GM06990 (cell line): Measurements from ENCODE around the gene TDRD10.

Source experiments
- DNase-seq: peaks from one replicate; pipeline ENCODE4 v3.0.0-alpha.2; 2011; ENCODE audit not compliant: insufficient read length; ENCODE audit errors: extremely low read depth
- H3K27me3 ChIP-seq: replicated peaks from 2 replicates; pipeline ENCODE4 v1.6.0; 2011; ENCODE audit warnings: low read length; ENCODE audit not compliant: control insufficient read depth, insufficient read depth
- H3K36me3 ChIP-seq: 2 replicates; pipeline ENCODE4 v1.5.1; 2011; ENCODE audit warnings: low read length; ENCODE audit not compliant: control insufficient read depth, insufficient read depth
- H3K4me3 ChIP-seq: replicated peaks from 2 replicates; pipeline ENCODE4 v1.5.1; 2011; ENCODE audit warnings: low read depth, mild to moderate bottlenecking, control low read depth, low read length
- CTCF ChIP-seq: IDR thresholded peaks from 2 replicates; pipeline ENCODE4 v1.5.1; 2011; ENCODE audit warnings: low read length, control low read depth, mild to moderate bottlenecking, inconsistent platforms; ENCODE audit not compliant: insufficient read depth, poor library complexity, severe bottlenecking

The TDRD10 gene

GRCh38 chr1:154559466-154560044 lies 57.5 kb downstream of the TDRD10 start:
- Histone ChIP-seq H3K4me3 (peak overlapping the region; percentile 87), H3K36me3 (peaks cover 12% of the 10 kb centered on the region), H3K27me3 (no peaks in the 10 kb centered on the region)
- peak; percentile 77 for DNase-seq
- TF ChIP-seq CTCF, result peak; percentile 88

GRCh38 chr1:154565876-154566275 lies 63.9 kb downstream of the TDRD10 start:
- no peaks in the 10 kb centered on the region for H3K36me3 ChIP-seq
- H3K27me3 ChIP-seq, result peaks cover 3% of the 10 kb centered on the region; the same call in 1 of the 2 replicates
- TF ChIP-seq CTCF, result no peak
- no peak overlapping the region for H3K4me3 ChIP-seq
- no peak for DNase-seq

- H3K4me3 ChIP-seq, result no peak within 1 kb of the TSS; the same call in 1 of the 2 replicates
- H3K36me3 ChIP-seq, result no peaks in the 10 kb centered on the region
- H3K27me3 ChIP-seq, result peaks cover 3% of the 10 kb centered on the region; the same call in 1 of the 2 replicates
- peak; percentile 59 for DNase-seq
- no peak for TF ChIP-seq CTCF
Measured at GRCh38 chr1:154567386-154568156, 65.6 kb downstream of the TDRD10 start, which contains the start of gene CHRNB2. Gene CHRNB2, plus strand, starts transcription at chr1:154567778. Its CDS starts 267 bp downstream, at chr1:154568045.

GRCh38 chr1:154568157-154568815 lies 66.3 kb downstream of the TDRD10 start:
- no peak for DNase-seq
- Histone ChIP-seq H3K36me3 (no peaks in the 10 kb centered on the region), H3K4me3 (no peak overlapping the region; the same call in 1 of the 2 replicates), H3K27me3 (peaks cover 3% of the 10 kb centered on the region; the same call in 1 of the 2 replicates)
- no peak for TF ChIP-seq CTCF

- peaks cover 2% of the 10 kb centered on the region; the same call in 1 of the 2 replicates for H3K27me3 ChIP-seq
- TF ChIP-seq CTCF, result no peak
- H3K4me3 ChIP-seq, result no peak overlapping the region
- DNase-seq, result no peak
- no peaks in the 10 kb centered on the region for H3K36me3 ChIP-seq
Measured at GRCh38 chr1:154571244-154571963, 69.4 kb downstream of the TDRD10 start.
